WTC11 (cell line): Measurements from ENCODE around the gene FAHD2B.

Experiments used
- ARID4B ChIP-seq: sonication (generic); formaldehyde crosslinking; IDR thresholded peaks from 2 replicates; pipeline ENCODE4 v1.8.0; 2023; ENCODE audit warnings: missing genetic modification reagents, mild to moderate bottlenecking, borderline replicate concordance
- CTCF ChIP-seq: fragments of 200-600 bp; IDR thresholded peaks from 2 replicates; pipeline ENCODE4 v1.8.0; 2022; ENCODE audit warnings: antibody characterized with exemption
- ETV6 ChIP-seq: sonication (generic); formaldehyde crosslinking; IDR thresholded peaks from 2 replicates; pipeline ENCODE4 v1.8.1; 2022; ENCODE audit warnings: mild to moderate bottlenecking, missing genetic modification reagents
- MAX ChIP-seq: sonication (generic); formaldehyde crosslinking; IDR thresholded peaks from 2 replicates; pipeline ENCODE4 v1.8.0; 2022; ENCODE audit warnings: mild to moderate bottlenecking, missing genetic modification reagents
- TP53 ChIP-seq: sonication (generic); formaldehyde crosslinking; IDR thresholded peaks from 2 replicates; pipeline ENCODE4 v1.8.1; 2023; ENCODE audit warnings: mild to moderate bottlenecking, missing genetic modification reagents
- USF2 ChIP-seq: sonication (generic); formaldehyde crosslinking; IDR thresholded peaks from 2 replicates; pipeline ENCODE4 v1.8.1; 2023; ENCODE audit warnings: mild to moderate bottlenecking, missing genetic modification reagents, moderate library complexity

- TF ChIP-seq CTCF (no peak), MAX (CRISPR knock-in tag) (no peak), ARID4B (CRISPR knock-in tag) (no peak), USF2 (CRISPR knock-in tag) (no peak), ETV6 (CRISPR knock-in tag) (no peak), TP53 (CRISPR knock-in tag) (no peak)
Measured at GRCh38 chr2:97068074-97068473, 26.6 kb downstream of the FAHD2B start.
